NCI-H510A treated with DMSO at 0.1 percent for 48 hours (cell line): ENCODE data around the gene SETBP1.

Experiments used
- DNase-seq: peaks from one replicate; lab custom pipeline; 2025; lab: John Stamatoyannopoulos, UW

Gene SETBP1

GRCh38 chr18:45110577-45111501, 430.2 kb downstream of the SETBP1 start:
- DNase-seq: no peak

DNA sequence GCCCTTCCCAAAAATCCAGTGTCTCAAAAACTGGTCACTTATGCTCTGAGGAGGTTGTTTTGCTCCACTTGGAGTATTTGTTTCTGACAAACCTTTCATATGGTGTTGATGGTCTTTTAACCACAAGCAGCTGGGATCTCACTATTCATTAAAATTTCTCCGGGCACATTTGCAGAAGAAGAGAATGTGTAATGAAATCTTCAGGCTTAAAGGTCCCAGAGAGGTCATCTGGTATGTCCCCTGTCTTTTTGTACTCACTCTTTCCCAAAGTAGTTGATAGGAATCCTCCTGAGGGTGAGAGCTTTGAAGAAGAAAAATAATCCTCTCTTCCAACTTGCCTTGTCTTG, 430.8 kb downstream of the SETBP1 start:
- DNase-seq: no peak

- DNase-seq: no peak
Measured at GRCh38 chr18:45112682-45113081, 432.0 kb downstream of the SETBP1 start.

- no peak for DNase-seq
Measured at GRCh38 chr18:45116116-45116515, 435.4 kb downstream of the SETBP1 start.
